Neural cell (in vitro differentiated cells): ENCODE measurements around the gene SIL1.

ENCODE experiments used
- POLR2AphosphoS5 ChIP-seq: IDR thresholded peaks from 2 replicates; pipeline ENCODE4 v1.6.1; 2012
- RAD21 ChIP-seq: fragments of 450-650 bp; conservative IDR thresholded peaks from 2 replicates; pipeline ENCODE4 v1.6.1; 2014; ENCODE audit warnings: antibody characterized with exemption, mild to moderate bottlenecking, moderate library complexity
- TAF1 ChIP-seq: IDR thresholded peaks from 2 replicates; pipeline ENCODE4 v1.6.1; 2012; ENCODE audit warnings: low read depth
- TF ChIP-seq, protein P1 (sequence below): fragments of 450-650 bp; IDR thresholded peaks from 2 replicates; pipeline ENCODE4 v1.5.1; 2014; ENCODE audit warnings: antibody characterized with exemption, mild to moderate bottlenecking, moderate library complexity; ENCODE audit not compliant: poor library complexity, severe bottlenecking

GRCh38 chr5:138926257-138926656, 271.9 kb downstream of the SIL1 start:
- TF ChIP-seq TAF1, result no peak
- TF ChIP-seq, protein P1, sequence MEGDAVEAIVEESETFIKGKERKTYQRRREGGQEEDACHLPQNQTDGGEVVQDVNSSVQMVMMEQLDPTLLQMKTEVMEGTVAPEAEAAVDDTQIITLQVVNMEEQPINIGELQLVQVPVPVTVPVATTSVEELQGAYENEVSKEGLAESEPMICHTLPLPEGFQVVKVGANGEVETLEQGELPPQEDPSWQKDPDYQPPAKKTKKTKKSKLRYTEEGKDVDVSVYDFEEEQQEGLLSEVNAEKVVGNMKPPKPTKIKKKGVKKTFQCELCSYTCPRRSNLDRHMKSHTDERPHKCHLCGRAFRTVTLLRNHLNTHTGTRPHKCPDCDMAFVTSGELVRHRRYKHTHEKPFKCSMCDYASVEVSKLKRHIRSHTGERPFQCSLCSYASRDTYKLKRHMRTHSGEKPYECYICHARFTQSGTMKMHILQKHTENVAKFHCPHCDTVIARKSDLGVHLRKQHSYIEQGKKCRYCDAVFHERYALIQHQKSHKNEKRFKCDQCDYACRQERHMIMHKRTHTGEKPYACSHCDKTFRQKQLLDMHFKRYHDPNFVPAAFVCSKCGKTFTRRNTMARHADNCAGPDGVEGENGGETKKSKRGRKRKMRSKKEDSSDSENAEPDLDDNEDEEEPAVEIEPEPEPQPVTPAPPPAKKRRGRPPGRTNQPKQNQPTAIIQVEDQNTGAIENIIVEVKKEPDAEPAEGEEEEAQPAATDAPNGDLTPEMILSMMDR, result no peak
- TF ChIP-seq POLR2AphosphoS5, result no peak
- TF ChIP-seq RAD21, result no peak
